HG03135 (cell line): ENCODE results near the gene SKAP1.
"Not testable (repeated sequence)": the region's sequence is repeated elsewhere in the genome, so short reads cannot be mapped to it uniquely, and the experiment has no call there.

Source experiments
- ATAC-seq: cut with Tn5 transposase; IDR thresholded peaks from one replicate; pipeline ENCODE4 v1.9.1; 2021; ENCODE audit warnings: mild to moderate bottlenecking, moderate library complexity; ENCODE audit not compliant: unreplicated experiment

SKAP1 gene

DNA sequence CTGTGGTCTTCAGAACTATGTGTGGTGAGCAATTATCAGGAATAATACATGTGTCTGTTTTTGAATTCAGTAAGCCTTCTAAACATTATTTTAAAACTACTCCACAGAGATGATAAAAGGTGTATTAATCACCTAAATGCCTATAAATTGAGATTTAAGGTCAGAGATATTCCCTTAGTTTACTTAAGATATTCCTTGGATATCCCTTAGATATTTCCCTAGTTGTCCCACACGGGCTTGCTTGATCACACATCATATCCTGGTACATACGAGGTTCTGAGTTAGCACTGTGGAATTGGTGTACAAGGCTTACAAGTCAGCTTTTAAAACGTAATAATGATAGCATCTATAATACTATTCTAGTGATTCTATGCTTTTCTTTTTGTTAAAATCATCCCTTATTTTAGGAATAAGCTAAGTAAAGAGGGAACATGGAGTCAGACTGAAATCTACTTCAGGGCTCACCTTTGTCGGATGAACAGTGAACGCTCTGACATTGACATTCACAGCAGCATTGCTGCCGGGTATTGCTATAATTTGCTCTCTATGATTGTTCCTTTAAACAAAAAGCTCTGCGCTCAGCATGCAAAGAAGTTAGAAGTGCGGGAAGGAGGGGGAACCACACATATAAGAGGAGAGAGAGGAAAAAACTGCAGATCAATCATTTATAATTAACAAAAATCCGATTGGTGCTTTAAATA, 136.5 kb downstream of the SKAP1 start:
- no peak for ATAC-seq

DNA sequence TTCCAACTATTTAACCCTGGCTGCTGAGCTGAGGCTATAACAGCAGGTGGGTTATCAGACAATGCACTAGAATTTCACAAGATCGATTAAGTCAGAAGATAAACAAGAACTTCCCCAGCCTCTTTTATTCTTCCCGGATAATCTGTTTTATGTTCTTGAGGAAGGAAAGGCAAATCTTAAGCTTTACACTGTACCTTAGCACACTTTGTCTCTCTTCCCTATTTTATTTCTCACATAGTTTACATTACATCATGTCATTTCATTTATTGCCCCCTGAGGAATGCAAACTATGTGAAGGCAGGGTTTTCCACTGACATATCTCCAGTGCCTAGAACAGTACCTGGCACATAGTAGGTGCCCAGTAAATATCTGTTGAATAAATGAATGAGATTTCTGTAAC, 139.6 kb downstream of the SKAP1 start:
- ATAC-seq, result no peak

GRCh38 chr17:48286917-48287316, 143.1 kb downstream of the SKAP1 start:
- ATAC-seq, result not testable (repeated sequence)

DNA sequence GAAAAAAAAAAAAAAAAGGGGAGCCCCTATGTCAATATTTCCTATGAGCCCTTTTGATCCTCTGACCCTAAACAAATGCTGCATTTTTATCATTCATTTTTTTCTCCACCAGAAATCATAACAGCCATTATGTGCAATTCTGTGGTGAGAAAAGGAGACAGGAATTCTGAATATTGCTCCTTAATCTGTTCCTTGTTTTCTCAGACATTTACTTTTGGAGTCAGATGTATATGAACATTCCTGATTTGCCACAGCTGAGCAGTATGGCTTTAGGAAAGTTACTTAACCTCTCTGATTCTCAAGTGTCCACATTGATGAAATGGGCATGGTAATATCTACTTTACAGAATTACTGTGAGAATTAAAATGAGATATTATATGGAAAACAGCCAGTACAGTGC, 144.4 kb downstream of the SKAP1 start:
- ATAC-seq, result no peak

DNA sequence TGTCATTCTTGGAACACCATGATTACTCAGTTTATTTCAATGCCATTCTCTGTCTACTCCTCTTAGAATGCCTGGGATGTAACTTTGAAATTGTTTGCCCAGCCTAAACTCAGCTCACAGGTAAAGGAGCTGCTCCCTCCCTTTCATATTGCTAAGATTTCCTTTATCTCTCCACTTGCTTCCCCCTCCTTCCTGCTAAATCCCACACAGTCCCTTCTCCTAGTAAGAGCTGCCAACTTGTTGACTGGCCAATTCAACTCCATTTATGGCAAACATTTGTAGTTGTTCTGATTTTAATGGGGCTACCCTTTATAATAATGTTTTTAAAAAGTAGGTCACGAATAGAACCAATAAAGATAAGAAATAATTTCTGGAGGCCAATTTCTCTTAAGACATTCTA, 146.1 kb downstream of the SKAP1 start:
- no peak for ATAC-seq

DNA sequence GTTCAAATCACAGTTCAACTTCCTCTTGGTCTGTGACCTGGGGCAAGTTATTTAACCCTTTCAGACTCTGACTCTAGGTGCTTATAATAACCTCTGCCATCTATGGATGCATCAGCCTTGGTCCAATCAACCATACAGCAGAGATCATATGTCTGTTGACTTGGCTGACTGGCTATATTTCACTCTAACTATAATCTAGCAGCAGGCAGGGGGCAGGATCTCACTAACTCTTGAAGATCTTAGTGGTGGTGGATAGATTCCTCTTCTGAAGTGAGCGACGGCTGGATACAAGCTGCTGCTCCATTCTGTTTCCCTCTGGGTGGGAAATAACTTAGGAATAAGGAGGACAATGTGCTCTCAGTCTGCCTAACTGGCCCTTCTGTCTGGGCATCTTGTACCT, 146.6 kb downstream of the SKAP1 start:
- no peak for ATAC-seq

DNA sequence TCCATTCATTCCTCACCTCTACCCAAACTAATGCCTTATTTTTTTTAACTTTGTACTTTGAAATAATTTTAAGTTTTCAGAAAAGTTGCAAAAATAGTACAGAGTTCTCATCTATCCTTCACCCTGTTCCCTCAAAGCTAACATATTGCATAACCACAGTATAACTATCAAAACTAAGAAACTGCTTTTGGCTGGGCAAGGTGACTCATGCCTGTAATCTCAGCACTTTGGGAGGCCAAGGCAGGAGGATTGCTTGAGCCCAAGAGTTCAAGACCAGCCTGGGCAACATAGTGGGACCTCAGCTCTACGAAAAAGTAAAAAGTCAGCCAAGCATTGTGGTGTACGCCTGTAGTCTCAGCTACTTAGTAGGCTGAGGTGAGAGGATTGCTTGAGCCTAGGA, 147.7 kb downstream of the SKAP1 start:
- no peak for ATAC-seq

DNA sequence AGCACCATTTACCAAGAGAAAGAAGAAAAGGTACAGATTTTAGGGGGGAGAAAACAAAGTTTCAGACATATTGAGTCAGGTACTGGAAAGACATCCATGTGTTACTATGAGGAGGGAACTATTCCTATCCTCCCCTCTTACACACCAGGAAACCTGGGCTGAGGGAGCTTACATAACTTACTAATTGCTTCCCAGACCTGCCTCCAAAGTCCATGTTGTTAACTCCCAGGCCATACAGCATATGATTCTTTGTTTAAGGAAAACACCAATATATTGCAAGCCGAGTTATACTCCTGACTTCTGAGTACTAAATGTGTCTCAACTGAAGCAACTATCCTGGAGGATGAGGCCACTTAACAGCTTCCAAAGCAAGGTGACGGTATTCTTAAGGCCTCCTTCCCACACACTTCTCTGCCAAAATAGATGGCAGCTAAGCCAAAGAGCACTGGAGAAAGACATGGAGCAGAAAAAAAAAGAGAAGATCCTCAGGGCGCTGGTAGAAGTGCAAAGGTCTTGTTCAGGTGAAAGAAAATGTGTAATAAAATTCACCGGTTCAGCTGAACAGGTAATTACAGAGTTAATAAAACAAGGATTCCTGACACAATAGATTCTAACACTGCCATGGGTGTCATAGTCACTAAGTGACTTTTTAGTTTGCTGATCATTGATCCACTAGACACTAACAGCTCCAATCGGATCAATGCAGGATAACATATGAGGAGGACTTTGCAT, 151.1 kb downstream of the SKAP1 start:
- no peak for ATAC-seq

GRCh38 chr17:48276776-48277175, 153.2 kb downstream of the SKAP1 start:
- ATAC-seq, result no peak

DNA sequence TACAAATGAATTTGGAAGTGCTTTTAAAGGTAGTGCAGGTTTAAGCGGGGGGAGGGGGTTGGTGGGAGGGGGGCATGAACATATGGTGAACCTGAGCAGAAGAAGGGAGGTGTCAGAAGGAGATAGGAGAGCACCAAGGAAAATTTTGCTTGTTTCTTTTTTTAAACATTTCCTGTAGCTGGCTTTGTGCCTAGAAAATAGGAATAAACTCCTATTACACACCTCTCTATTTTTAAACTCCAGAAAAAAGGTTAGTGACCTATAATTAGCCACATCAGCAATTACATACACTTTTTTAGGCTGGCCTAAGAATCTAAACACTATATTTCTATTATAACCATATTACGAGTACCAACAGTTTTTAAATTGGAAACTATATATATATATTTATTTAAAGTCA, 159.1 kb downstream of the SKAP1 start:
- no peak for ATAC-seq

DNA sequence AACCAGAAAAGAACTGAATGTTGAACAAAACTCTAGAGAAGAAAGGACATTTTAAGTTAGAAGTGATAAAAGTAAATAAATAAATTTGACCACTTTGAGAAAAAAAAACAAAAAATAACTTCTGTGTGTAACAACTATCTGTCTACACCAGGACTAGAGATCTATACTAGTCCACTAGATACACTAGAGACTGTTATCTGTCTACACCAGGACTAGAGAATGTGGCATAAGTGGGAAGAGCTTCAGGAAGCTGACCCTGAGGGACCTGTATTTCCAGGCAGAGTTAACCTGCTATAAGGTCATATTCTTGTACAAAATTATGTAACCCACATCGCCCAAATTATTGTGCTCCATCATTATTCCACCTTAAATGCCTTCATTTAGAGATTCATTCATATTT, 160.8 kb downstream of the SKAP1 start:
- no peak for ATAC-seq

GRCh38 chr17:48263731-48264035, 166.3 kb downstream of the SKAP1 start:
- ATAC-seq, result no peak

DNA sequence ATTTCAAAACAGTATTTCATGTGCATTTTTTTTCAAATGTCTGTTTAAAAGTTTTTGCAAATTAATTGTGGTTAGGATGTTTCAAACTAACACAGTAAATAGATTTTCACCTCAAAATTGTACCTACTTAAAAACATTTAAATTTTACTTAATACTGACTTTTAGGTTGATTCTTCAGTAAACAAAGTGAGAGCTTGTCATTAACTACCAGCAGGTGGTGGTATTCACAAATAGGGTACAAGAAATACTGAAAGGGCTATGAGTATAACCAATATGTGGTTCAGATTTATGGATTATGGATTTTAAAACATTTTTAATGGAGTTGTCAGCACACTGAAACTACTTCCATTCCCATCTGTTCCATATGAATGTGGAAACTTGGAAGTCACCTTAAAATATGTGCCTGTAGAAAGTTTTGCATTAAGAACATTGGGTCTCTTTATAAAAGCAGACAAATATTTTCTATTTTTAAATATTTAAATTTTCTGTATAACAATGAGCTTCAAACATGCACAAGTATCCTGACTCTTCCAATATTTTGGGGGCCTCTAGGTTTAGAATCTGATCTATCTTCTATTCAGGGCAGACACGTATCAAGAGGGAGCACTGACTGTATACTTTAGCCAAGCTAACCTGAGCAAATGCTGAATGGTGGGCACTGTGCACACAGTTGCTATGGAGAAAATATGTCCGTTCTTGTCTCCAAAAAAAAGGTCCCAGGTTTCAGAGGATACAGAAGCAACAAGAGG, 166.9 kb downstream of the SKAP1 start:
- no peak for ATAC-seq

DNA sequence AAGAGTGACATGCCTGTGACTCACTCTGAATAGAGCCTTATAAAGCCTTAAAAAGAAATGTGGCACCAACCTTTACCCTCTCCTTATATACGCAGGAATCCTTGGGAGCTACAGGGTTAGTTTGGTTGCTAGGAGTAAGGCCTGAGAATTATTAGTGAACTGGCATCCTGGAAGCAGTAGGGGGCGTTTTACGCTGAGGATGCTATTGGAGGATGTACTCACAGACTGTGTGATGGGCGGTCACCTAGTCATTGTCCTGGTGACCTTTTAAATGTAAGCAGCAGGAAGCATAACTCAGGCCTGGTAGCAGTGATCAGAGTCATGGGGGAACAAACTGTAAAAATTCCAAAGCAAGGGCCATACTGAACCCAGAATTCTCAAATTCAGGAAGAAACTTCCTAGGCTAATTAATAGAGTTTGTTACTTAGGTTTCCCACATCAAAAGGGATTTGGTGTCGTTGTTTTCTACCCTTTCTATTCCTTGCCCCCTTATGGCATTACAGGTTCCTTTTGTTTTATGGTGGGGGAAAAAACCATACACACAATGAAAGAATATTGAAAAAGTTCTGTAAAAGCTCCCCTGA, 168.6 kb downstream of the SKAP1 start:
- no peak for ATAC-seq

DNA sequence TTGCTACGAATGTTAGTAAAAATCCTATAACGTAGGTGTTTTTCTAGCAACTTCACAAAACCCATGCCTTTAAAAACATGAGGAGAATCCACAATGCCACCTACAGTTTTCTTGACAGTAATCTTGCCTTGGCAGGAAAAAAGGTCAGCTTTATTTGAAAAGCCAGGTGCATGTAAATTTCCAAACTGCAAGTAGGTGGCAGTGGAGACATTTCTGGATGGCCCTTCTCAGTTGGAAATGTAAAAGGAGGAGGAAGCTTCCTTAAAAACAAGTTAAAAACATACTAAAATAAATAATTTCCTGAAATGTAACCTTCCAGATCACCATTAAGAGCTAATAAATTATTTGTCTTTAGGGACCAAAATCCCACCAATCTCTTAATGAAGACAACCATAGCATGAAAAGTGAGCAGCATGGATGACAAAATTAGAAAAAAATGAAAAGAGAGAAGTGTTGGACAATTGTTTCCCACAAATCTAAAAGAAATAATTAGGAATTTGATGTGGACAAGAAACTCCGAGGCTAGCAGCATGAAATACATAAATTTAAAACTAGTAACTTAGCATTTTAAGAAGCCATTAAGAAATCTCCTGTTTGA, 170.2 kb downstream of the SKAP1 start:
- no peak for ATAC-seq

DNA sequence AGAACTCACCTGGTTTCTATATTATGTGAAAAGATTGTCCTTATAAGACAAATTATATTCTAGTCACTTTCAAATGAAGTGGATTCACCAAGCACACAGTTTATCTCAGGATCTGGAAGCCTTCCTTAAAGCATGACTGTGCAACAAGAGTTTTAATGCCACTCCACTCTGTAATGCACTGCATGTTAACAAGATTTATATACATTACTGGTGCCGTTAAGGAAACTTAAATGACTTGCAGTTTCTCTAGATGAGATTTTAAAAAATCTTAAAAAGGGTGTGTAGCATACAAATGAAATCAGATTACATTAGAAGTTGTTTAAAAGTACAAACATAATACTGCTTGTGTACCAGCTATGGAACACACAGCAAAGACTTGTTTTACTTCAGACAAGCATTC, 171.7 kb downstream of the SKAP1 start:
- ATAC-seq, result no peak

DNA sequence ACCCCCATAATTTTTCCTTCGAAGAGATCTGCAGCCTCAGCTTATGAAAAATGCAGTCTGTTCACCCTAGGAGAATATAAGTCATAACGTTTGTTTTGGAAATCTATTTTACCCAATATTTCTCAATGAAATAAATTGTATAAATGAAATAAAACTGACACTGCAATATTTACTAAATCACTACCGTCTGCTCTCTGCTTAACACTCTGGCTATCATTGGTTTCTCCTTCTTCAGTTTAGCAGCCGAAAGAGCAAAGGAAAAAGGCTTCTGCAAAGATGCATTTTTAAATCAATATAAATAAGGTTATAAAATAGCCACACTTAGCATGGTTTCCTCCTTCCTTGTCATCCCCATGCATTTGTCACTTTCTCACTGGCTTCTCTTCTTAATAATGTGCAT, 174.3 kb downstream of the SKAP1 start:
- no peak for ATAC-seq

DNA sequence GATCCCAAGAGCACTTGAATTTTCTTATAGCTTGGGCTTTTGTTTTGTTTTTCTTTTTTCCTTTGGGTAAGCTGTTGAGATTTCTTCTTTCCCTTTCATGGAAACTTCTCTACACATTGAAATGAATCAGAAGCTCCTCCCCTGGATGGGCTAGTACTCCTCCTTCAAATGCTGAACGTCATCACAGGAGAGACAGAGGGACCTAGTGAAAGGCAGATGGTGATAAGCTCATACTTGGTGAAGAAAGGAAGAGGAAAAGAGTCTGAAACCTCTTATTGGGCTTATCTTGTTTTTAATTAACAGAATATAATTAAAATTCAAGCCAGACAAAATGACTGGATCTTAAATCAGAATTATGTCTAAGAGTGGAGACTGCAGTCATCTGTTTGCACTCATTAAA, 175.1 kb downstream of the SKAP1 start:
- no peak for ATAC-seq

- no peak for ATAC-seq
These were observed 176.0 kb downstream of the SKAP1 start for GRCh38 chr17:48253975-48254374.

GRCh38 chr17:48251950-48252349, 178.1 kb downstream of the SKAP1 start:
- no peak for ATAC-seq

DNA sequence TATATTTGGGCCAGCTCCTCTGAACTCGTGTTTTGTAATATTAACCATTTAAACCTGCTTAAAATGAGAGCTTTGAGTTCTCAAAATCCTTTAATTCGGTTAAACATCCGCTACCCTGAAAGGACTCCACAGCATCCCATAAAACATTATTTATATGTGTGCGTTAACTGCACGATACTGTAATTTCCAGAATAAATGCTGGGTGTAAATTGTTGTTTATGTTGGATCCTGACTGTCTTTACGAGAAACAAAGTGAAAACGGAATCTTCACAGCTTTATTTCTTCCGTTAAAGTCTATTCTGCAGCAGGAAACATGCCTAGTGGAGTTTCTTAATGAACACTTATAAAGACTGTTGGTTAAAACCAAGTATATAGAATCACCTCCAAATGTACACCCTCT, 179.1 kb downstream of the SKAP1 start:
- no peak for ATAC-seq
